ENCODE data around the gene LGALS8. TPM values are rescaled to one million over a fixed set of nuclear protein-coding genes. Genes with fewer than 3 reads are reported as not detected.

The LGALS8 gene
- total RNA-seq, 3 donors from 2014 or later (not counting 1 experiment from before 2014, with no cell fraction given), result 90.5 to 129 (median 114) TPM

GRCh38 chr1:236494586-236495466, 29.0 kb upstream of the LGALS8 start:
- no peaks in the 10 kb centered on the region for H3K36me3 Mint-ChIP-seq
- H3K4me3 ChIP-seq (ENCODE audit: low read length), result no peak overlapping the region
- no peak overlapping the region for H3K27ac Mint-ChIP-seq
- H3K4me1 Mint-ChIP-seq, result peaks cover 0 to 7% of the 10 kb centered on the region in 2 donors
- H3K4me3 Mint-ChIP-seq, result no peak overlapping the region
- WGBS (ENCODE audit: insufficient coverage), result 64% methylated on average over 10 of the region's 10 CpGs
- H3K4me1 ChIP-seq (ENCODE audit: control insufficient read depth, insufficient read depth, low read length), result peaks cover 4% of the 10 kb centered on the region
- no peaks in the 10 kb centered on the region for H3K27me3 ChIP-seq (ENCODE audit: control insufficient read depth, insufficient read depth, low read length)
- ATAC-seq (no peak), DNase-seq (no peak)
- H3K27ac ChIP-seq (ENCODE audit: low read length), result no peak overlapping the region
- TF ChIP-seq, protein P1, sequence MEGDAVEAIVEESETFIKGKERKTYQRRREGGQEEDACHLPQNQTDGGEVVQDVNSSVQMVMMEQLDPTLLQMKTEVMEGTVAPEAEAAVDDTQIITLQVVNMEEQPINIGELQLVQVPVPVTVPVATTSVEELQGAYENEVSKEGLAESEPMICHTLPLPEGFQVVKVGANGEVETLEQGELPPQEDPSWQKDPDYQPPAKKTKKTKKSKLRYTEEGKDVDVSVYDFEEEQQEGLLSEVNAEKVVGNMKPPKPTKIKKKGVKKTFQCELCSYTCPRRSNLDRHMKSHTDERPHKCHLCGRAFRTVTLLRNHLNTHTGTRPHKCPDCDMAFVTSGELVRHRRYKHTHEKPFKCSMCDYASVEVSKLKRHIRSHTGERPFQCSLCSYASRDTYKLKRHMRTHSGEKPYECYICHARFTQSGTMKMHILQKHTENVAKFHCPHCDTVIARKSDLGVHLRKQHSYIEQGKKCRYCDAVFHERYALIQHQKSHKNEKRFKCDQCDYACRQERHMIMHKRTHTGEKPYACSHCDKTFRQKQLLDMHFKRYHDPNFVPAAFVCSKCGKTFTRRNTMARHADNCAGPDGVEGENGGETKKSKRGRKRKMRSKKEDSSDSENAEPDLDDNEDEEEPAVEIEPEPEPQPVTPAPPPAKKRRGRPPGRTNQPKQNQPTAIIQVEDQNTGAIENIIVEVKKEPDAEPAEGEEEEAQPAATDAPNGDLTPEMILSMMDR (IDR thresholded peaks at IDR 0.05), result no peak
- H3K9me3 Mint-ChIP-seq, result no peaks in the 10 kb centered on the region
- H3K9me3 ChIP-seq (ENCODE audit: control insufficient read depth, insufficient read depth, low read length), result no peaks in the 10 kb centered on the region
- H3K36me3 ChIP-seq (ENCODE audit: control insufficient read depth, insufficient read depth, low read length), result no peaks in the 10 kb centered on the region
- peaks cover 17 to 29% of the 10 kb centered on the region in 2 donors for H3K27me3 Mint-ChIP-seq (ENCODE audit: low read depth in 2 of 2)
- intact Hi-C loops (cut with micrococcal nuclease), result no loop called here

DNA sequence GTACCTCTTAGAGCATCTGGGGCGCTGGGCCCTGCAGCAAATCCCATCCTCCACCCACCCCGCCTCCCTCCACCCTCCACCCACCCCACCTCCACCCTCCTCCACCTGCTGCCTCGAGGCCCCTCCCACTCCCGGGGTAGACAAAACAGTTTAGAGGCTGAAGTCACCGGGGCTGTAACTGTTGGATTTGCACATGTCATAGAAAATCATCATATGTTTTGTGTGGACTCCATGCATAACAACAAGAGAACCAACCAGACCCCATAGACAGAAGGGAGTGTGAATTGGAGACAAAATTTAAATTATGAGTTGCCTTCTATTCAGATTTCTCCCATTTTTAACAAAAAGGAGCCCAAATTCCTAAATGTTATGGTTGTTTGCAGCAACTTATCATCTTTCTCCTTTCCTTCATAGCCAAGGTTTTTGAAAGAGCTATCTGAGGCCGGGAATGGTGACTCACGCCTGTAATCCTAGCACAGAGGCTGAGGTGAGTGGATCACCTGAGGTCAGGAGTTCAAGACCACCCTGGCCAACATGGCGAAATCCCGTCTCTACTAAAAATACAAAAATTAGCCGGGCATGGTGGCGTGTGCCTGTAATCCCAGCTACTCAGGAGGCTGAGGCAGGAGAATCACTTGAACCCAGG, 28.2 kb upstream of the LGALS8 start:
- Histone ChIP-seq H3K27me3 (ENCODE audit: control insufficient read depth, insufficient read depth, low read length) (no peaks in the 10 kb centered on the region), H3K36me3 (ENCODE audit: control insufficient read depth, insufficient read depth, low read length) (no peaks in the 10 kb centered on the region), H3K4me1 (ENCODE audit: control insufficient read depth, insufficient read depth, low read length) (peaks cover 4% of the 10 kb centered on the region), H3K9me3 (ENCODE audit: control insufficient read depth, insufficient read depth, low read length) (no peaks in the 10 kb centered on the region), H3K4me3 (ENCODE audit: low read length) (no peak overlapping the region), H3K27ac (ENCODE audit: low read length) (no peak overlapping the region)
- Mint-ChIP-seq H3K4me1 (peaks cover 0 to 7% of the 10 kb centered on the region in 2 donors), H3K27me3 (ENCODE audit: low read depth in 2 of 2) (peaks cover 17 to 27% of the 10 kb centered on the region in 2 donors), H3K9me3 (no peaks in the 10 kb centered on the region), H3K27ac (no peak overlapping the region), H3K36me3 (no peaks in the 10 kb centered on the region), H3K4me3 (no peak overlapping the region)
- intact Hi-C loops (cut with micrococcal nuclease), result no loop called here
- WGBS (ENCODE audit: insufficient coverage), result 73% methylated on average over 5 of the region's 11 CpGs
- no peak for ATAC-seq
- TF ChIP-seq, protein P1 (IDR thresholded peaks at IDR 0.05), result no peak
- no peak for DNase-seq

- peaks cover 3% of the 10 kb centered on the region for H3K4me1 ChIP-seq (ENCODE audit: control insufficient read depth, insufficient read depth, low read length)
- TF ChIP-seq, protein P1 (IDR thresholded peaks at IDR 0.05), result no peak
- 92% methylated on average over 4 of the region's 6 CpGs for WGBS (ENCODE audit: insufficient coverage)
- no peak overlapping the region for H3K27ac Mint-ChIP-seq
- DNase-seq, result no peak
- no peak for ATAC-seq
- intact Hi-C loops (cut with micrococcal nuclease), result no loop called here
- no peaks in the 10 kb centered on the region for H3K9me3 ChIP-seq (ENCODE audit: control insufficient read depth, insufficient read depth, low read length)
- H3K27ac ChIP-seq (ENCODE audit: low read length), result no peak overlapping the region
- H3K4me3 Mint-ChIP-seq, result no peak overlapping the region
- H3K36me3 ChIP-seq (ENCODE audit: control insufficient read depth, insufficient read depth, low read length), result no peaks in the 10 kb centered on the region
- no peaks in the 10 kb centered on the region for H3K36me3 Mint-ChIP-seq
- peaks cover 5 to 6% of the 10 kb centered on the region in 2 donors for H3K4me1 Mint-ChIP-seq
- no peaks in the 10 kb centered on the region for H3K27me3 ChIP-seq (ENCODE audit: control insufficient read depth, insufficient read depth, low read length)
- no peak overlapping the region for H3K4me3 ChIP-seq (ENCODE audit: low read length)
- no peaks in the 10 kb centered on the region for H3K9me3 Mint-ChIP-seq
- H3K27me3 Mint-ChIP-seq (ENCODE audit: low read depth in 2 of 2), result peaks cover 3 to 14% of the 10 kb centered on the region in 2 donors
Observed at GRCh38 chr1:236497908-236498307, 25.9 kb upstream of the LGALS8 start.

Measured in natural killer cell (primary cell).